HUDEP-2 (cell line): ENCODE data around the gene B3GALNT2.

Source experiments
- DNase-seq, 76 experiments: peaks; one replicate each; lab custom pipeline; 2025; ENCODE audit not compliant: unreplicated experiment in 76 of 76; lab: John Stamatoyannopoulos, UW

B3GALNT2 gene

DNA sequence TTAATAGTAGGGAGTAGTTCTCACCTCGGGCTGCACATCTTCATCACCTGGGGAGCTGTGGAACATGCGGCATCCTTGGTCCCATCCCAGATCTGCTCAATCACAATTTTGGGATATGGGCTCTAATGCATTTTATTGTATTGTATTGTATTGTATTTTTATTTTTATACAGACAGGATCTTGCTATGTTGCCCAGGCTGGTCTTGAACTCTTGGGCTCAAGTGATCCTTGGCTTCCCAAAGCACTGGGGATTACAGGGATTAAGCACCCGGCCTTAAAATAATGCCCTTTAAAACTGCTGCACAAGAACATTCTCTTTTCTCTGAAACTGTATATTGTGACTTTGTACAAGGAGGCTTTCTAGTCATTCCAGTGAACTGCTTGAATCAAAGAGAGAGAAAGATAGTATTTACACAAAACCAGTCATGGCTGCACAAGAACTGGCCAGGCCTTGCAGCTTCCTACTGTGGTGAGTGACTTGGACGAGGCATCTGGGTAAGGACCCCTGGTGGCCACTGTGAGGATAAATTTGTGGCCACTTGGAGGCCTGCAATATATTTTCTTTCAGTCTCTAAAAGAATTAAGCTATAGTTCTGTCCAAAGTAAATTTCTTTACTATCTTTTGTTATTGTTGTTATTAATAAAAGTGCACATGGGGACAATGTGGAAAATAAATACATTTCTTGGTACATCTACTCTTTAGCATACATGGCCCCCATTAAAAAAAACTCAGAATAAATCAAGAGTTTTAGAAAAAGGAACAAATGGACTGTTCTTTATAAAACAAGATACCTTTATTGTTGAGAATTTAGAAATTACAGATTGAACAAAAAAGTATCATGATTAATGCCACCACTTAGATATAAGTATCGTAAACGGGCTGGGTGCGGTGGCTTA lies 89.0 kb downstream of the B3GALNT2 start:
- DNase-seq: peak in 62 of 76 experiments; percentile 2 to 76 (median 40)

GRCh38 chr1:235411489-235412486 lies 92.5 kb downstream of the B3GALNT2 start:
- peak in 25 of 76 experiments; percentile 1 to 40 (median 21) for DNase-seq

GRCh38 chr1:235410467-235410866 lies 93.8 kb downstream of the B3GALNT2 start:
- DNase-seq: no peak

DNA sequence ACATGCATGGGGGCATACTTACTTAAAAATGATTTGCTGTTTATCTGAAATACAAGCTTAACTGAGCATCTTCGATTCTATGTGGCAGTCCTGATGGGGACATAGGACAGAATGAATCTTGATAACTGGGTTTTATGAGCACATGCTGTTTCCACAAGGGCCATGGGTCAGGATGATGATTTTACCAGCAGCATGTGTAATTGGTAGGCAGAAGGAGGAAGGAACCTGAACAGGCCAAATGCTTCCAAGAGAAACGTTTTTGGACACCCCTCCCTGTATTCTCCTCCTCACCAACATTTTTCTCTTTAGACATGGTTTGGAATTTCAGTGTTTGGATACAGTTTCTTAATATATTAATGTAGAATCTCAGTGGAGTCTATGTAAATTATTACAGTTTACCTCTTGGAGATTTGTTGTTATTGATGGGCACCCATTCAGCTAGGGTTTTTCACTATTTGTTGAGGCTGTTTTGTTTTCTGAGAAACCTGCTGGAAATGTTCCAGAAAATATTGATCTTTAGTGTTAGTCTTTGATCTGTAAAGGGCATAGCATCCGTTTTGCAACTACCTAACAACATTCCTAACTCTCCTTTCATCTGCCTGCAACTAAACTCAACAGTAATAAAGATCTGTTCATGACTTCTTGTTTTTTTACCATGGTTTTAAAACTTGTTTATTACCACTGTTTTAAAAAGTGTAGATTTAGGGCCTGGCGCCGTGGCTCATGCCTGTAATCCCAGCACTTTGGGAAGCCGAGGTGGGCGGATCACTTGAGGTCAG lies 95.0 kb downstream of the B3GALNT2 start:
- no peak for DNase-seq

DNA sequence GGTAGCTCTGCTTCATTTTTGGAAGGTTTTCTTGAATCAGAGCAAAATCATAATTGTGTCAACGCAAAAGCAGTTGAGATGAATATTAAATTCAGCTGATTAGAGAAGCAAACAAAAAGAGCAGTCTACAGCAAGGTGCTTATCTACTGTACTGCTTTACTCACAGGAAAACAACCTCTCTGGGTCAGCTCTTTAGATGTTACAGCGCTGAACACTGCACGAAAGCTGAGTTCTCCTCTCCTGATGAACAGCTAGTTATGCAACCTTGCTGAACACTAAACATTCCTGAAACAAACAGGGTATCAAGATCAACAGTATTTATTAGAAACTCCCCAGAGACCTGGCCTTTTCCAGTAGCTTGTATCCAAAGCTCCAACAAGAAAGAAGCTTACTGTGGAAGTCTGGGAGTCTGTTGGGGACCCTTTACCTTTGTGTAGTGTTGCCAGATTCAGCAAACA lies 95.7 kb downstream of the B3GALNT2 start:
- no peak for DNase-seq

- no peak for DNase-seq
Observed at GRCh38 chr1:235407419-235407818, 96.8 kb downstream of the B3GALNT2 start.

DNA sequence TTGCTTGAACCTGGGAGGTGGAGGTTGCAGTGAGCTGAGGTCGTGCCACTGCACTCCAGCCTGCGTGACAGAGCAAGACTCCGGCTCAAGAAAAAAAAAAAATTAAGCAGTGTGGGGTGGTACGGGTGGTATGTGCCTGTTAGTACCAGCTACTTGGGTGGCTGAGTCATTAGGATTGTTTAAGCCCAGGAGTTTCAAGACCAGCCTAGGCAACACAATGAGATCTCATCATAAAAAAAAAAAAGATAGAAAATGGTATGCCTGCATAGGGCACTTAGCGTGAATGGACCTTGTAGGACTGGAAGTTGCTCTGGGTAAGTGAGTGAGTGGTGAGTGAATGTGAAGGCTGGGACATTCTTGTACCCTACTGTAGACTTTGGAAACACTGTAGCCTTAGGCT lies 100.1 kb downstream of the B3GALNT2 start:
- DNase-seq: no peak

- DNase-seq: no peak
Observed at GRCh38 chr1:235403593-235403992, 100.7 kb downstream of the B3GALNT2 start.

GRCh38 chr1:235402457-235403200 lies 101.6 kb downstream of the B3GALNT2 start:
- DNase-seq: no peak

- DNase-seq: no peak
Observed at GRCh38 chr1:235401251-235401650, 103.0 kb downstream of the B3GALNT2 start.
